CD14-positive monocyte (primary cell): Measurements from ENCODE around the gene TNFSF10. TPM values are rescaled to one million over a fixed set of nuclear protein-coding genes. Genes with fewer than 3 reads are reported as not detected.

ENCODE experiments used
- DNase-seq, 3 donors: peaks; one replicate each; pipeline ENCODE4 v3.0.0-alpha.2; 2011 to 2022
- H2AFZ ChIP-seq: 2 replicates; pipeline ENCODE4 v1.6.0; 2012; ENCODE audit warnings: mild to moderate bottlenecking, low read depth, low read length, inconsistent platforms; ENCODE audit not compliant: insufficient read depth, poor library complexity, severe bottlenecking
- H3K27ac ChIP-seq, 2 donors: 1 replicate in 1 of 2; 2 replicates in 1 of 2; pipeline ENCODE4 v1.5.1; 2012 to 2013; ENCODE audit warnings: low read length in 2 of 2, control low read depth in 1 of 2, inconsistent platforms in 1 of 2, low read depth in 1 of 2, mild to moderate bottlenecking in 1 of 2
- H3K27me3 ChIP-seq, 2 donors: one replicate each; pipeline versions ENCODE4 v1.6.0 to v1.6.1; 2011 to 2013; ENCODE audit warnings: low read length in 2 of 2; ENCODE audit not compliant: control insufficient read depth in 2 of 2, insufficient read depth in 2 of 2
- H3K36me3 ChIP-seq, 2 donors: replicated peaks in 1 of 2; 1 replicate in 1 of 2; 2 replicates in 1 of 2; pipeline versions ENCODE4 v1.5.1 to v1.6.1; 2012 to 2013; ENCODE audit warnings: low read length in 2 of 2, control low read depth in 1 of 2, inconsistent platforms in 1 of 2, mild to moderate bottlenecking in 1 of 2; ENCODE audit not compliant: insufficient read depth in 2 of 2, control insufficient read depth in 1 of 2
- H3K4me1 ChIP-seq, 2 donors: 1 replicate in 1 of 2; 2 replicates in 1 of 2; pipeline versions ENCODE4 v1.5.1 to v1.6.1; 2012 to 2013; ENCODE audit warnings: low read length in 2 of 2, control low read depth in 1 of 2, inconsistent platforms in 1 of 2, mild to moderate bottlenecking in 1 of 2, moderate library complexity in 1 of 2; ENCODE audit not compliant: insufficient read depth in 2 of 2, control insufficient read depth in 1 of 2
- H3K4me2 ChIP-seq: replicated peaks from 2 replicates; pipeline ENCODE3; 2012; ENCODE audit warnings: low read length, moderate library complexity, mild to moderate bottlenecking; ENCODE audit not compliant: poor library complexity, severe bottlenecking; ENCODE audit errors: extremely low read depth
- H3K4me3 ChIP-seq, 3 experiments: fragments of 200-600 bp in 1 of 3; sonication (generic) in 1 of 3; replicated peaks in 1 of 3; 1 replicate in 2 of 3; 2 replicates in 1 of 3; pipeline ENCODE4 v1.5.1; 2011 to 2013; ENCODE audit warnings: low read length in 3 of 3, mild to moderate bottlenecking in 3 of 3, control low read depth in 2 of 3, low read depth in 2 of 3, inconsistent platforms in 1 of 3, moderate library complexity in 1 of 3
- H3K79me2 ChIP-seq: 2 replicates; pipeline ENCODE4 v1.6.0; 2012; ENCODE audit warnings: mild to moderate bottlenecking, control low read depth, inconsistent platforms, low read length, moderate library complexity; ENCODE audit not compliant: insufficient read depth
- H3K9ac ChIP-seq: 2 replicates; pipeline ENCODE4 v1.6.0; 2017; ENCODE audit warnings: low read length, mild to moderate bottlenecking; ENCODE audit not compliant: insufficient read depth, poor library complexity, severe bottlenecking
- H3K9me3 ChIP-seq, 2 donors: replicated peaks in 1 of 2; 1 replicate in 1 of 2; 2 replicates in 1 of 2; pipeline versions ENCODE4 v1.5.1 to v1.6.1; 2012 to 2013; ENCODE audit warnings: low read length in 2 of 2, control low read depth in 1 of 2; ENCODE audit not compliant: control insufficient read depth in 1 of 2, insufficient read depth in 1 of 2
- H4K20me1 ChIP-seq: 2 replicates; pipeline ENCODE4 v1.6.0; 2012; ENCODE audit warnings: mild to moderate bottlenecking, low read length, control low read depth, moderate library complexity; ENCODE audit not compliant: insufficient read depth
- H3K27ac Mint-ChIP-seq, 7 donors: one replicate each; pipeline ENCODE4 v1.8.0; 2020; ENCODE audit warnings: mild to moderate bottlenecking in 7 of 7, mixed read lengths in 7 of 7, moderate library complexity in 6 of 7, inconsistent platforms in 2 of 7
- H3K27me3 Mint-ChIP-seq, 3 donors: one replicate each; pipeline ENCODE4 v1.8.0; 2021 to 2022; ENCODE audit warnings: low read depth in 3 of 3, mild to moderate bottlenecking in 3 of 3, mixed read lengths in 3 of 3, moderate library complexity in 3 of 3, inconsistent platforms in 1 of 3
- H3K36me3 Mint-ChIP-seq, 2 donors: one replicate each; pipeline ENCODE4 v1.8.0; 2020; ENCODE audit warnings: mixed read lengths in 2 of 2, inconsistent platforms in 1 of 2, mild to moderate bottlenecking in 1 of 2
- H3K4me1 Mint-ChIP-seq: one replicate; pipeline ENCODE4 v1.8.0; 2020; ENCODE audit warnings: mild to moderate bottlenecking, mixed read lengths
- H3K4me3 Mint-ChIP-seq, 2 donors: one replicate each; pipeline ENCODE4 v1.8.0; 2020; ENCODE audit warnings: mild to moderate bottlenecking in 2 of 2, mixed read lengths in 2 of 2, moderate library complexity in 1 of 2
- H3K9me3 Mint-ChIP-seq, 7 donors: one replicate each; pipeline ENCODE4 v1.8.0; 2020 to 2022; ENCODE audit warnings: mixed read lengths in 7 of 7, mild to moderate bottlenecking in 6 of 7, moderate library complexity in 6 of 7, inconsistent platforms in 2 of 7
- WGBS: methylation state at CpG from one replicate; pipeline ENCODE4 v1.1.5; 2013; ENCODE audit warnings: missing lambda C conversion rate; ENCODE audit not compliant: insufficient coverage; 5-methylcytosine and 5-hydroxymethylcytosine counted together
- intact Hi-C, 2 donors: fragments of 100-400 bp; cut with micrococcal nuclease; formaldehyde crosslinking; loops; one replicate each; pipeline versions ENCODE4 v1.15.0 to v1.15.1; 2023
- polyA plus RNA-seq, 3 donors: library from polyadenylated mRNA; depleted of rRNA in 1 of 3; unstranded in 2 of 3; stranded (reverse) in 1 of 3; fragments of 300-500 nt in 2 of 3; fragments of >200 nt in 1 of 3; fragmentation: Illumina TruSeq in 2 of 3; gene quantifications; 1 replicate in 2 of 3; 2 replicates in 1 of 3; pipeline ENCODE4 v1.2.3, GENCODE V29; 2012 to 2021
- TF ChIP-seq, protein P1 (sequence below): fragments of 200-600 bp; IDR thresholded peaks from one replicate; pipeline ENCODE4 v1.8.0; 2022; ENCODE audit warnings: antibody characterized with exemption, mild to moderate bottlenecking

Gene TNFSF10
- polyA plus RNA-seq, 3 donors = 146 to 293 (median 264) TPM

DNA sequence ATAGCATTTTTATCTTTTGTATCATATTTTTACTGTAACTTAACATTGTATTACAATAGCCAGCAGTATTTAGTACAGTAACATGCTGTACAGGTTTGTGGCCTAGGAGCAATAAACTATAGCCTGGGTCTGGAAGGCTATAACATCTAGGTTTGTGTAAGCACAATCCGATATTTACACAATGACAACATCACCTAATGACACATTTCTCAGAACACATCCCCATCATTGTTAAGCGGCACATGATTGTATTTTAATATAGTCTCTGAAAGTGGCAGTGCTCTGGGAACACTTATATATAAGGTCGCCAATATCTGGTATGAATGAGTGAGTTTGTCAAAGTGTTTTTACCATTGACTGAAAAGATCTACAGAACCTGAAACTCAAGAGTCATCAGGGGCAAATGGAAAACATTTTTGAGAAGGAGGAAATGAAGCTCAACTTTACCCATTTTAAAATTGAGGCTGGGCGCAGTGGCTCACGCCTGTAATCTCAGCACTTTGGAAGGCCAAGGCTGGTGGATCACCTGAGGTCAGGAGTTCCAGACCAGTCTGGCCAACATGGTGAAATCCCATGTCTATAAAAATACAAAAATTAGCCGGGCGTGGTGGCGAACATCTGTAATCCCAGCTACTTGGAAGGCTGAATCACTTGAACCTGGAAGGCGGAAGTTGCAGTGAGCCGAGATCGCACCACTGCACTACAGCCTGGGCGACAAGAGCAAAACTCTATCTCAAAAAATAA is 38.8 kb upstream of the TNFSF10 start:
- WGBS = 31% methylated on average over 3 of the region's 12 CpGs
- H3K9me3 ChIP-seq = no peaks in the 10 kb centered on the region
- H3K27me3 ChIP-seq = no peaks in the 10 kb centered on the region
- no peaks in the 10 kb centered on the region for H3K36me3 Mint-ChIP-seq
- H3K79me2 ChIP-seq = peaks cover 3% of the 10 kb centered on the region
- H3K4me1 ChIP-seq = peaks cover 74 to 91% of the 10 kb centered on the region in 2 donors
- peak overlapping the region; percentile 28 for H2AFZ ChIP-seq
- TF ChIP-seq, protein P1, sequence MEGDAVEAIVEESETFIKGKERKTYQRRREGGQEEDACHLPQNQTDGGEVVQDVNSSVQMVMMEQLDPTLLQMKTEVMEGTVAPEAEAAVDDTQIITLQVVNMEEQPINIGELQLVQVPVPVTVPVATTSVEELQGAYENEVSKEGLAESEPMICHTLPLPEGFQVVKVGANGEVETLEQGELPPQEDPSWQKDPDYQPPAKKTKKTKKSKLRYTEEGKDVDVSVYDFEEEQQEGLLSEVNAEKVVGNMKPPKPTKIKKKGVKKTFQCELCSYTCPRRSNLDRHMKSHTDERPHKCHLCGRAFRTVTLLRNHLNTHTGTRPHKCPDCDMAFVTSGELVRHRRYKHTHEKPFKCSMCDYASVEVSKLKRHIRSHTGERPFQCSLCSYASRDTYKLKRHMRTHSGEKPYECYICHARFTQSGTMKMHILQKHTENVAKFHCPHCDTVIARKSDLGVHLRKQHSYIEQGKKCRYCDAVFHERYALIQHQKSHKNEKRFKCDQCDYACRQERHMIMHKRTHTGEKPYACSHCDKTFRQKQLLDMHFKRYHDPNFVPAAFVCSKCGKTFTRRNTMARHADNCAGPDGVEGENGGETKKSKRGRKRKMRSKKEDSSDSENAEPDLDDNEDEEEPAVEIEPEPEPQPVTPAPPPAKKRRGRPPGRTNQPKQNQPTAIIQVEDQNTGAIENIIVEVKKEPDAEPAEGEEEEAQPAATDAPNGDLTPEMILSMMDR = no peak
- peaks cover 68% of the 10 kb centered on the region for H3K4me1 Mint-ChIP-seq
- H3K4me3 Mint-ChIP-seq = peak overlapping the region; percentile 62 to 85
- DNase-seq = peak; percentile 25 to 53 (median 47)
- H3K36me3 ChIP-seq = no peaks in the 10 kb centered on the region
- H3K4me2 ChIP-seq = peak overlapping the region; percentile 83
- peaks cover 0 to 2% (median 0%) of the 10 kb centered on the region in 7 donors for H3K9me3 Mint-ChIP-seq
- H4K20me1 ChIP-seq = no peaks in the 10 kb centered on the region
- peak overlapping the region; percentile 37 to 72 (median 71) for H3K4me3 ChIP-seq
- intact Hi-C loops = loop anchor here in 1 of 2 donors (10.0 kb wide), 1 partner anchor 47 kb away; no protein-coding TSS in a partner anchor
- H3K27ac ChIP-seq = peak overlapping the region; percentile 79 to 95
- H3K27ac Mint-ChIP-seq = peak overlapping the region; percentile 93 to 99 (median 97)
- H3K27me3 Mint-ChIP-seq = no peaks in the 10 kb centered on the region
- H3K9ac ChIP-seq = peak overlapping the region; percentile 48

DNA sequence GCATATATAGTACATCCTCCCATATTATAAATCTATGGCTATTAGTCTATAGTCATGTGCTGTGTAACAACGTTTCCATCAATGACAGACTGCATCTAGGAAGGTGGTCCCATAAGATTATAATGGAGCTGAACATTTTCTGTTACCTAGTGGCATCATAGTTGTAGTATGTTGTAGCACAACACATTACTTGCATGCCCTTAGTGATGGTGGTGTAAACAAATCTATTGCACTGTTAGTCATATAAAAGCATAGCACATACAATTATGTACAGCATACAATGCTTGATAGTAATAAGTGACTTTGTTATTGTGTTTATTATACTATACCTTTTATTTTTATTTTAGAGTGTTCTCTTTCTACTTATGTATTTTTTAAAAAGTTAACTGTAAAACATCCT is 37.4 kb upstream of the TNFSF10 start:
- no peak for DNase-seq
- Histone ChIP-seq H3K27ac (peak overlapping the region in 1 of 2 donors; percentile 95), H3K4me2 (no peak overlapping the region), H3K36me3 (no peaks in the 10 kb centered on the region), H4K20me1 (no peaks in the 10 kb centered on the region), H3K9me3 (no peaks in the 10 kb centered on the region), H3K4me1 (peaks cover 78 to 87% of the 10 kb centered on the region in 2 donors), H3K9ac (no peak overlapping the region), H2AFZ (no peak overlapping the region), H3K27me3 (no peaks in the 10 kb centered on the region), H3K4me3 (no peak overlapping the region), H3K79me2 (peaks cover 3% of the 10 kb centered on the region)
- Mint-ChIP-seq H3K36me3 (no peaks in the 10 kb centered on the region), H3K9me3 (no peaks in the 10 kb centered on the region), H3K27me3 (no peaks in the 10 kb centered on the region), H3K27ac (peak overlapping the region in 4 of 7 donors; percentile 46 to 78 (median 72)), H3K4me1 (peaks cover 70% of the 10 kb centered on the region), H3K4me3 (no peak overlapping the region)
- intact Hi-C loops = loop anchor here in 1 of 2 donors (10.0 kb wide), 1 partner anchor 46 kb away; no protein-coding TSS in a partner anchor
- no CpG with 5 or more reads among the region's 1 CpG for WGBS
- TF ChIP-seq, protein P1 = no peak
